ENCODE results near the gene COL27A1.

Gene COL27A1

DNA sequence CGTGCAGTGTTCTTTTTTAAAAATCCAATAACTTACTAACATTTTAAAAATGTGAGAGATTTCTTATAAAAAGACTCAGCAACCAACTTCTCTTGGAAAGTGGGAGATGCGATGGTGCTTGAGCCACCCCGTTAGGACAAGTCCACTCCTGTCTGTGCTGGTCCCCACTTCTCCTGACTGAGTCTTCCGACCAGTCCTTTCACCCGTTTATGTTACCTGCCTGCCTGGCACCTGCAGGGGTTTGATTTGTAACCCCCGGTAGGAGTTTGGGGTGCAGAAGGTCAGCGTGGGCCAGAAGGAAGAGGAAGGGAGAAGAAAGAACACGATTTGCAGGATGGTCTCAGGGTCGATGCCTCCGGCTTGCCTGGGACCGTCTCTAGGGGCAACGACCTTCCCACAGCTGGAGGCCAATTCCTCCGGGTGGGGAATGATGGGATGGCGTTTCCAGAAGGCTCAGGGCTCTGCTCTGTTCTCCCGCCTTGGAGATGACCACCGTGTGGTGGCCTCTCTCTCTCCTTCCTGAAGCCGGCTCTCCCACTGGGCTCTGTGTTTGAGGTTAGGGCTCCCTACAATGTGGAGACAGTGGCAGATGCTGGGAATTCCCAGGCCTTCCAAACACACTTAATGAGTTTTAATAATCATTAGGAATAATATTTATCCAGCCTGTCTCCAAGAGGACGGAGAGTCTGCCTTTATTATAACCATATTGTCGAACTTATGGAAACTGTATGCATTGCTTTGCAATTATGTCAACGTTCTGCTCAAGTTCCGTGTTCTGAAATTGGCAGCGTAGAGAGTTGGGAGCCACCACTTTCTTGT is 14.8 kb downstream of the COL27A1 start:
- Histone ChIP-seq H3K4me2 (no peak overlapping the region), H3K36me3 (ENCODE audit: insufficient read depth) (no peaks in the 10 kb centered on the region), H4K20me1 (ENCODE audit: insufficient read depth) (no peaks in the 10 kb centered on the region), H2AFZ (ENCODE audit: low read depth) (no peak overlapping the region), H3K27ac (no peak overlapping the region), H3K27me3 (ENCODE audit: insufficient read depth, low read depth) (no peaks in the 10 kb centered on the region), H3K4me1 (ENCODE audit: low read depth, poor library complexity, severe bottlenecking) (no peaks in the 10 kb centered on the region), H3K4me3 (IDR thresholded peaks at IDR 0.05; ENCODE audit: insufficient read depth, low read depth, low read length) (no peak overlapping the region), H3K79me2 (ENCODE audit: insufficient read depth, low read depth) (no peaks in the 10 kb centered on the region), H3K9ac (no peak overlapping the region)
- no peak for TF ChIP-seq CTCF (conservative IDR thresholded peaks at IDR 0.05; ENCODE audit: low read depth, low read length)

GRCh38 chr9:114170771-114171461 is 15.6 kb downstream of the COL27A1 start:
- Histone ChIP-seq H3K27ac (no peak overlapping the region), H3K4me2 (no peak overlapping the region), H3K27me3 (ENCODE audit: insufficient read depth, low read depth) (no peaks in the 10 kb centered on the region), H3K9ac (no peak overlapping the region), H3K4me3 (IDR thresholded peaks at IDR 0.05; ENCODE audit: insufficient read depth, low read depth, low read length) (no peak overlapping the region), H3K4me1 (ENCODE audit: low read depth, poor library complexity, severe bottlenecking) (no peaks in the 10 kb centered on the region), H3K79me2 (ENCODE audit: insufficient read depth, low read depth) (no peaks in the 10 kb centered on the region), H3K36me3 (ENCODE audit: insufficient read depth) (no peaks in the 10 kb centered on the region), H2AFZ (ENCODE audit: low read depth) (no peak overlapping the region), H4K20me1 (ENCODE audit: insufficient read depth) (no peaks in the 10 kb centered on the region)
- TF ChIP-seq CTCF (conservative IDR thresholded peaks at IDR 0.05; ENCODE audit: low read depth, low read length), result no peak

DNA sequence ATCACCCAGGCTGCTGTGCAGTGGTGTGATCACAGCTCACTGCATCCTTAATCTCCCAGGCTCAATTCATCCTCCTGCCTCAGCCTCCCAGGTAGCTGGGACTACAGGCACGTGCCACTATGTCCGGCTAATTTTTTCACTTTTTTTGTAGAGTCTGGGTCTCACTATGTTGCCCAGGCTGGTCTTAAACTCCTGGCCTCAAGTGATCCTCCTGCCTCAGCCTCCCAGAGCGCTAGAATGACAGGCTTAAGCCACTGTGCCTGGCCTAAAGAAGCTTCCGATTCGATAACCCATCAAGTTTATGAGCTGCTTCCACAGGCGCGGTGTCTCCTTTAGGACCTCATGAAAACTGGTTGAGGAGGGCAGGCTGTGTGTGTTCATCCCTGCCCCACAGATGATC is 16.2 kb downstream of the COL27A1 start:
- no peak overlapping the region for H3K27ac ChIP-seq
- H3K36me3 ChIP-seq (ENCODE audit: insufficient read depth), result no peaks in the 10 kb centered on the region
- H3K4me2 ChIP-seq, result no peak overlapping the region
- H3K27me3 ChIP-seq (ENCODE audit: insufficient read depth, low read depth), result no peaks in the 10 kb centered on the region
- no peak overlapping the region for H3K9ac ChIP-seq
- no peak overlapping the region for H2AFZ ChIP-seq (ENCODE audit: low read depth)
- H3K79me2 ChIP-seq (ENCODE audit: insufficient read depth, low read depth), result no peaks in the 10 kb centered on the region
- H4K20me1 ChIP-seq (ENCODE audit: insufficient read depth), result no peaks in the 10 kb centered on the region
- TF ChIP-seq CTCF (conservative IDR thresholded peaks at IDR 0.05; ENCODE audit: low read depth, low read length), result no peak
- H3K4me1 ChIP-seq (ENCODE audit: low read depth, poor library complexity, severe bottlenecking), result no peaks in the 10 kb centered on the region
- H3K4me3 ChIP-seq (IDR thresholded peaks at IDR 0.05; ENCODE audit: insufficient read depth, low read depth, low read length), result no peak overlapping the region

- H3K4me3 ChIP-seq (IDR thresholded peaks at IDR 0.05; ENCODE audit: insufficient read depth, low read depth, low read length), result no peak overlapping the region
- no peak overlapping the region for H3K4me2 ChIP-seq
- H4K20me1 ChIP-seq (ENCODE audit: insufficient read depth), result no peaks in the 10 kb centered on the region
- no peak overlapping the region for H3K27ac ChIP-seq
- H2AFZ ChIP-seq (ENCODE audit: low read depth), result no peak overlapping the region
- H3K79me2 ChIP-seq (ENCODE audit: insufficient read depth, low read depth), result no peaks in the 10 kb centered on the region
- H3K9ac ChIP-seq, result no peak overlapping the region
- no peaks in the 10 kb centered on the region for H3K27me3 ChIP-seq (ENCODE audit: insufficient read depth, low read depth)
- no peak for TF ChIP-seq CTCF (conservative IDR thresholded peaks at IDR 0.05; ENCODE audit: low read depth, low read length)
- no peaks in the 10 kb centered on the region for H3K4me1 ChIP-seq (ENCODE audit: low read depth, poor library complexity, severe bottlenecking)
- H3K36me3 ChIP-seq (ENCODE audit: insufficient read depth), result no peaks in the 10 kb centered on the region
Measured at GRCh38 chr9:114172981-114173833, 17.9 kb downstream of the COL27A1 start.

Measured in KMS-11 (cell line).